EL (cell line): Measurements from ENCODE around the gene SOHLH1.

Source experiments
- DNase-seq: peaks from one replicate; pipeline ENCODE4 v3.0.0-alpha.2; 2016

SOHLH1 gene

GRCh38 chr9:135728436-135729110 is 29.3 kb upstream of the SOHLH1 start:
- no peak for DNase-seq

DNA sequence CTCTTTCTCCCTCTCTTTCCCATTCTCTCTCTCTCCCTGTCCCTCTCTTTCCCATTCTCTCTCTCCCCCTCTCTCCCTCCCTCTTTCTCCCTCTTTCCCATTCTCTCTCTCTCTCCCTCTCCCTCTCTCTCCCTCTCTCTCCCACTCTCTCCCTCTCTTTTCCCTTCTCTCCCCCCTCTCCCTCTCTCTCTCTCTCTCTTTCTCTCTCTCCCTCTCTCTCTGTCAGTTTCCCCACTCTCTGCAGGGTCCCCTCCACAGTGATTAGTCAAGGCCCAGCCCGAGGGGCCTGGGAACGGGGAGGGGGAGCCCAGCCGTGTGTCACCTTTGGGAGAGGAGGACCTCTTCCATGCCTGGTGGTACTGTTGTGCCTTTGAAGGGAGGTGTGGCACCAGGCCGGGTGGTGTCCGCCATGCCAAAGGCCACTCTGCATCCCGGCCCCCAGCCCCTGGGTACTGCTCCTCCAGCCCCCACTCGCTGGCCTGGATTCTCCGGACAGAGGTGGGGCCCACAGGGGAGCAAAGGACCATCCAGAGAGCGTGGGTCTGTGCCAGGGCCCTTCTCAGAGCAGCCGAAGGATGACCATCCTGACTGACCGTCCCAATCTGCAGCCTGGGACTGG is 28.1 kb upstream of the SOHLH1 start:
- no peak for DNase-seq

- DNase-seq: no peak
Measured at GRCh38 chr9:135726138-135726853, 27.0 kb upstream of the SOHLH1 start.

- DNase-seq: no peak
Measured at GRCh38 chr9:135724186-135724787, 25.0 kb upstream of the SOHLH1 start.

GRCh38 chr9:135722365-135722764 is 23.1 kb upstream of the SOHLH1 start:
- no peak for DNase-seq

DNA sequence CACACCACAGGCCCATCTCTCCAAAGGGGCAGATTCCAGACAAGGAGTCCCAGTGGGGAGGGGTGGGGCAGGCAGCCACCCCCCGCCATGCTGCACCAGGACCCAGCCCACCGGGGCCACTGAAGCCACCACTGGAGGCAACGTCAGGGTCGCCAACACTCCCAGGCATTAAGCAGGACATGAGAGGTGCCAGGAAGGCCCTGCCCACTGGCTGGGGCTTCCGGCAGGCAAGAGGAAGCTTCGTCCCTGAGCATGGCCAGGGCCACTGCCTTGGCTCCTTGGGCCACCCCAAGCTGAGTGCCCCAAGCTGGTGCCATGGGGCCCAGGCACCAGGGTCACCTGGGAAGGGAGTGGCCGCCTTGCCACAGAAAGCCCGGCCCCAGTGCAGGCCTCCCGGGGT is 20.2 kb upstream of the SOHLH1 start:
- DNase-seq: no peak

DNA sequence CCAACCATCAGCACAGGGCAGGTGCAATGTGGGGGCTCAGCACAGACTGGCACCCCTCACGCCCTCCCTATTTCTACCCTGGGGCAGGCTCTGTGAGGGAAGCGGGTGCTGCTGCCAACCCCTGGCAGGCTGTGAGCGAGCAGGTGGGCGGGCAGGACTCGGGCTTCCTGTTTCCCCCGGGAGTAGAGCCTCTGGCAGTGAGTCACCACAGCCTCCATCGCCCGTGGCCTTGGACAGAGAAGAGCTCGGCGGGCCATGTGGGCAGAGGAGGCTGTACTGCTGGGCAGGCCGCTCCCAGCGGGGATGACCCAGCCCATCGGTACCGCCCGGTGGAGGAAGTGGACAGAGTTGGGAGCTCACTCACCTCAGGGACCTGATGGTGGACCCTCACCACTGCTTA is 19.3 kb upstream of the SOHLH1 start:
- DNase-seq: peak; percentile 62

GRCh38 chr9:135717410-135717809 is 18.1 kb upstream of the SOHLH1 start:
- DNase-seq: no peak

DNA sequence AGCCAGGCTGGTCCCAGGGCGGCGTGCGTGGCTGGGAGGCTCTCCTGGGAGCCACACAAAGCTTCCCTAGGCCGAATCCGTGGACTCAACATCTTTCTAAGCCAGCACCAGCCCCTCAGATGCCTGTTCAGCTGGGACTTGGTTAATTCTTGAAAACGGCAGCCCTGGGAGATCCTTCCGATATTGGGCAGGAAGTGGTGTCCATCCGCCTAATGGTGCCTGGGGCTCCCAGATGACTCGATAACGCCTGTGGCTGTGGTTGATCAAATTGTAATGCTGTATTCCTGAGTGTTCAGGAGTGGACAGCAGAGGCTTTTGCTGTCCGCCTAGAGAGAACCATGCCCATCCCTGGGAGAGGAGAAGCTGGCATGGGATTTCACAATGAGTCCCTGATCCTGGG is 16.8 kb upstream of the SOHLH1 start:
- no peak for DNase-seq

GRCh38 chr9:135715056-135715595 is 15.8 kb upstream of the SOHLH1 start:
- DNase-seq: no peak

DNA sequence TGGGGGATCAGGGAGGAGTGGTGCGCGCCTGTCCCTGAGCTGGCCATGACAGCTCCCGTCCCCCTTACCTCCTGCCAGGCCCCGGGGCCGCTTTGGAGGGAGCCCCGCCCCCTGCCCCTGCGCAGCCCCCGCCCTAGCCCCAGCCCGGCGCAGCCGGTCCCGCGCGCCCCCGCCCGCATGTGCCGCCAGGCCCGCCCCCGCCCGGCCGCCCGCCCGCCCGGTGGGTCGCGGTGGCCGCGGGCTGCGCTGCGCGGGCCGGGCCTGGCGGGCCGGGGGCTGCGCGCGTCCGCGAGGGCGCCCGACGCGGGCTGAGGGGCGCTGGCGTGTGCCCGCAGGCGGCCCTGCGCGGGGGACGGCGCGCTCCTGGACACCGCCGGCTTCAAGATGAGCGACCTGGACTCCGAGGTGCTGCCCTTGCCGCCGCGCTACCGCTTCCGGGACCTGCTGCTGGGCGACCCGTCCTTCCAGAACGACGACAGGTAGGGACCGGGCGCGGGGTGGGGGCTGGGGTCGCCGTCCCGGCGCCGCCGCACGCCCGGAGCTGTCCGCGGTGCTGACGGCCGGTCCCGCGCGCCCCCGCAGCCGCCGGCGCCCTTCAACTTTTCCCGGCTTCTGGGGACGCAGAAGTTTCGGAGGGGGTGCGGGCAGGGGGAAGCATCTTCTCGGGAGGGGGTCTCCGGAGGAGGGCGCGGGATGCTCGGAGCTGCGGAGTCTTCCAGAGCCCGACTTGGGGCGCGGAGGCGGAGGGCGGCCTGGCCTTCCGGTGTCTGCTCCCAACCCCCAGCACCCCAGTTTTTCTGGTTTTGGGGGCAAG is 15.2 kb upstream of the SOHLH1 start:
- DNase-seq: no peak

GRCh38 chr9:135712613-135713295 is 13.5 kb upstream of the SOHLH1 start:
- DNase-seq: no peak

GRCh38 chr9:135711881-135712280 is 12.6 kb upstream of the SOHLH1 start:
- DNase-seq: no peak

GRCh38 chr9:135711391-135711790 is 12.1 kb upstream of the SOHLH1 start:
- no peak for DNase-seq

DNA sequence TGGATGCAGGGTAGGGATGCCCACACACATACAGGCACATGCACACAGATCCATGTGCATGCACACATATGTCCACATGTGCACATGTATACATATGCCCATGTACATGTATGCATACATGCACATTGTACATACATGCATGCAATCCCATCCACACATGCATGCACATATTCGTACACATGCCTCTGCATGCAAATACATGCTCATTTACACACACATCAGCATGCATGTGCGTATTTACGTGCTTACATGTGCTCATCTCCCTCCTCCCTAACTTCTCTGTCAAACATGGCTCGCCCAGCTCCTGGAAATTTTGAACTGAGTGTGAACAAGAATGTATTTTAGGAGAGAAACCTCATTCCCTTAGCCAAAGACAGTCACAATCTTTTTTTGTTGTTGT is 8.9 kb upstream of the SOHLH1 start:
- no peak for DNase-seq

DNA sequence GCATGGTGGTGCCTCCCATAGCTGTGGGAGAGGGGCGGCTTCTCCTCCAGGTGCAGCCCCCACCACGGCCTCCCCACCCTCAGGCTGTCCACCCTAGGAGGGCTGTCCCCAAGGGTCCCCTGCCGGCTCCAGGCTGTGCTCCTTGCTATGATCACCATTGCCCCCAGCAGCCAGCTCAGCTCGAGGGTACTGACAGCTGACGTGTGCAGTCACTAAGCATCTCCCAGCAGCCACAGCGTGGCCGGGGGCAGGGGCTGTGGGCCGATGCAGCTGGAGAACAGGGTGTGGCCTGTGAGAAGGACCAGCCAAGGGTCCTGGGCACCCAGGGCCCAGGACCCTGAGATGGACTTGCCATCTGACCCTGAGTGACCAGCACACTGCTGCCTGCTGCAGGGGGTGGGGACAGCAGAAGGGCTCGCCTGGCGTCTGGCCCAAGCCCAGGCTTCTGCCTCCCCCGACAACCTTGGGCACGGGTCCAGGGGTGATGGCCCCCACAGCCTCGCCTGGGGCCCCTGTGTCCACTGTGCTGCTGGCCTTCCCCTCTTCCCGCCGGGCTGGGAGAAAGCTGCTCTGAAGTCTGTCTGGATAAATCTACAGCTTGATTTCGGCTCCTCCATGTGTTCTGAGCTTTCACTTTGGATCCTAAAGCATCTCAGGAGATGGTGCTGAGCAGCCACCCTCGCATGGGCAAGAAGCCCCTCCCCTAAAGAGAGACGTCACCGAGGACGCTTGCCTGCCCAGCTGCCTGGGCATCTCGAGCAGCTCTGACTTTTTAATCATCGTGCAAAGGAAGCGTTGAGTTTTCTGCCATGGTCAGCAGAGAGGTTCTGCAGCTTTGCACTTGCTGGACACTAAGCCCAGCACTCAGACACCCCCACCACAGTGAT is 8.2 kb upstream of the SOHLH1 start:
- DNase-seq: no peak

DNA sequence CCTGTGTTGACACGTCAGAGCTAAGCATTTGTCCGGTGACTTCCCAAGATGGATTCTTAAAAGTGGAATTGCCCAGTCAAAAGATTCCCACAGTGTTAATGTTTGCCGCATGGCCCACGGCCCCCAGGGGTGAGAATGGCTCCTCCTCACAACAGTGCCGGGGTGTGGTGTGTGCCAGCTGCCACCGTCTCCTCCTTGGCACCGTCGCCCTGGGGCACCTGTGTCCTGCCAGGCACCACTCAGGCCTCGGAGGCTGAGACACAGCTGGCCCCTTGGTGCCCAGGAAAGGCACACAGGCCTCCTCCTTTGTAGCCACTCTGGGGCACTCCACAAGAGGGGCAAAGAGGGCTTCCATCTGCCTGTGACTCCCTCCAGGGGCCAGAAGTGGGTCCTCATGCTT is 7.0 kb upstream of the SOHLH1 start:
- DNase-seq: no peak

DNA sequence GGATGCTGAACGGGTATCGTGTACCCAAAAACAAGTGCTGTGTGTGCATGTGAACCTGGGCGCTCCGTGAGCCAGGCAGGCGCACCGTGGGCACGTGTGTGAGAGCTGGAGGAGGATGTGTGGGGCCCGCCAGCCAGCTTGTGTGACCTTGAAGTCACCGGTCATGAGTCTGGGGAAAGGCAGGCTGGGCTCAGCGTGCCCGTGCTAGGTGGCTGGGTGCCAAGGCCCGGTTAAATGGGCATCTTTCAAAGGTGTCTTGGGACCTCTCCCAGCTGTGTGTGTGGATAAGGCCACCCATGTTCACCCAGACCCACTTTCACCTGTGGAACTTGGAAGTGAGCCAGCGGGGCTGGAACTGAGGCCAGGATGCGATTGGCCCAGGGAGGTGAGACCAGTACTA is 6.1 kb upstream of the SOHLH1 start:
- DNase-seq: no peak

- no peak for DNase-seq
Measured at GRCh38 chr9:135704483-135704882, 5.2 kb upstream of the SOHLH1 start.

- no peak for DNase-seq
Measured at GRCh38 chr9:135703726-135704125, 4.4 kb upstream of the SOHLH1 start.
